Parathyroid adenoma (tissue), 2 donors: ENCODE data around the gene RPRM.

Experiments
- H2AFZ ChIP-seq: fragments of 300-600 bp; sonication (generic); one replicate; pipeline ENCODE4 v1.7.0; 2017; ENCODE audit warnings: antibody characterized with exemption, mild to moderate bottlenecking
- H3K27ac ChIP-seq: fragments of 300-600 bp; sonication (generic); one replicate; pipeline ENCODE4 v1.7.0; 2017
- H3K27me3 ChIP-seq: fragments of 300-600 bp; sonication (generic); one replicate; pipeline ENCODE4 v1.7.0; 2017; ENCODE audit warnings: low read length; ENCODE audit not compliant: control insufficient read depth, insufficient read depth
- H3K36me3 ChIP-seq: fragments of 300-600 bp; sonication (generic); one replicate; pipeline ENCODE4 v1.7.0; 2017; ENCODE audit warnings: low read length; ENCODE audit not compliant: control insufficient read depth, insufficient read depth
- H3K4me1 ChIP-seq: fragments of 300-600 bp; sonication (generic); one replicate; pipeline ENCODE4 v1.7.0; 2017; ENCODE audit warnings: control low read depth
- H3K4me2 ChIP-seq: fragments of 300-600 bp; sonication (generic); one replicate; pipeline ENCODE4 v1.7.0; 2017; ENCODE audit warnings: low read length
- H3K4me3 ChIP-seq: fragments of 300-600 bp; sonication (generic); one replicate; pipeline ENCODE4 v1.7.0; 2017; ENCODE audit warnings: low read depth, low read length
- H3K79me2 ChIP-seq: fragments of 300-600 bp; sonication (generic); one replicate; pipeline ENCODE4 v1.7.0; 2017; ENCODE audit warnings: control low read depth
- H3K9ac ChIP-seq: fragments of 300-600 bp; sonication (generic); one replicate; pipeline ENCODE4 v1.7.0; 2017; ENCODE audit warnings: mild to moderate bottlenecking
- H3K9me3 ChIP-seq: fragments of 300-600 bp; sonication (generic); one replicate; pipeline ENCODE4 v1.7.0; 2017; ENCODE audit warnings: low read length; ENCODE audit not compliant: control insufficient read depth
- TF ChIP-seq, protein P1 (sequence below): fragments of 300-600 bp; sonication (generic); IDR thresholded peaks from one replicate; pipeline ENCODE4 v1.7.0; 2017; ENCODE audit warnings: antibody characterized with exemption, mild to moderate bottlenecking
- donor health status: primary hyperparathyroidism.

The RPRM gene

DNA sequence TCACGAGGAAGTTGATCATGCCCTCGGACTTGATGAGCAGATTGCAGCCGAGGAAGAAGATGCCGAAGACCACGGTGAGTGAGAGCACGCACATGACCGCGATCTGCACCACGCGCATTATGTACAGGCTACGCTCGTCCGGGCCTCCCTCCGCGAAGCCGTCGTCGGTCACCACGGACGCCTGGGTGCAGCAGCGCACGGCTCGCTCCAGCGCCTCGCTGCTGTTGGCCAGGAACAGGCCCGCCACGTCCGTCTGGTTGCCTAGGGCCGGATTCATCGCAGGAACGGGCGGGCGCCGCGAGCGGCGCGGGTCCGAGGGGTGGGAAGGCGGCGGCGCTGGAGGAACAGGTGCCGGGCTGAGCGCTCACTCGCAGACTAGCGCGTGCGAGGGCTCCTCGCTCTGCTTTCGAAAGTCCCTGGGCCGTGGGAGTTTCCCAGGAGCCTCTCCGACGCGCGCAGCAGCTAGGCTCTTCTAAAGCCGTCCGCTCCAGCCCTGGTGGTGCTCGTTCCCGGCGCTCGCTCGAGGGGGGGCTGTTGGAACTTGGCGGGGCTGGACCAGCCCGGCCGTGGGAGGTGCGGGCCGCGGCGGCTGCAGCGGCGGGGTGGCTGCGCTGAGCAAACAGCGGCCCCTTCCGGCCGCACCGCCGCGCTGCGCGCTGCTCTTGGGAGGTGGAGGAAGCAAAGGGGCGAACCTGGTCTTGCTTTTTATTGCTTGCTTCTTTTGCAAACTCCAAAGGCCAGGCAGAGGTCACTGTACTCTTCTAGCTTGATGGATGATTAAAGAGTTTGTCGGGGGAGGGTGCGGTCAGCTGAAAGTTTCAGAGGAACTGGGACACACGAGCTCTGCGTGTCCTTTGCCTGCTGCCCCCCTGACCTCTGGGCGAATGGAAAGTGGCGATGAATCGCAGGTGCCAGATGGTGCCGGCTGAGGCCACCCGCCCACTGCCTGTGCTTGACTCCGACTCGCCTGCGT lies at the start of gene RPRM:
Gene RPRM, minus strand, starts transcription at position 474 of the 973 bp plus-strand sequence. Its CDS starts 197 bp downstream, at position 277.
- Histone ChIP-seq H3K36me3 (no peaks in the 10 kb centered on the region), H3K4me1 (peaks cover 2% of the 10 kb centered on the region), H2AFZ (peak within 1 kb of the TSS; percentile 80), H3K4me2 (peak within 1 kb of the TSS; percentile 78), H3K9me3 (no peaks in the 10 kb centered on the region), H3K9ac (no peak within 1 kb of the TSS), H3K4me3 (peak within 1 kb of the TSS; percentile 73), H3K79me2 (no peaks in the 10 kb centered on the region), H3K27ac (no peak within 1 kb of the TSS), H3K27me3 (no peaks in the 10 kb centered on the region)
- TF ChIP-seq, protein P1, sequence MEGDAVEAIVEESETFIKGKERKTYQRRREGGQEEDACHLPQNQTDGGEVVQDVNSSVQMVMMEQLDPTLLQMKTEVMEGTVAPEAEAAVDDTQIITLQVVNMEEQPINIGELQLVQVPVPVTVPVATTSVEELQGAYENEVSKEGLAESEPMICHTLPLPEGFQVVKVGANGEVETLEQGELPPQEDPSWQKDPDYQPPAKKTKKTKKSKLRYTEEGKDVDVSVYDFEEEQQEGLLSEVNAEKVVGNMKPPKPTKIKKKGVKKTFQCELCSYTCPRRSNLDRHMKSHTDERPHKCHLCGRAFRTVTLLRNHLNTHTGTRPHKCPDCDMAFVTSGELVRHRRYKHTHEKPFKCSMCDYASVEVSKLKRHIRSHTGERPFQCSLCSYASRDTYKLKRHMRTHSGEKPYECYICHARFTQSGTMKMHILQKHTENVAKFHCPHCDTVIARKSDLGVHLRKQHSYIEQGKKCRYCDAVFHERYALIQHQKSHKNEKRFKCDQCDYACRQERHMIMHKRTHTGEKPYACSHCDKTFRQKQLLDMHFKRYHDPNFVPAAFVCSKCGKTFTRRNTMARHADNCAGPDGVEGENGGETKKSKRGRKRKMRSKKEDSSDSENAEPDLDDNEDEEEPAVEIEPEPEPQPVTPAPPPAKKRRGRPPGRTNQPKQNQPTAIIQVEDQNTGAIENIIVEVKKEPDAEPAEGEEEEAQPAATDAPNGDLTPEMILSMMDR, result peak; percentile 72

DNA sequence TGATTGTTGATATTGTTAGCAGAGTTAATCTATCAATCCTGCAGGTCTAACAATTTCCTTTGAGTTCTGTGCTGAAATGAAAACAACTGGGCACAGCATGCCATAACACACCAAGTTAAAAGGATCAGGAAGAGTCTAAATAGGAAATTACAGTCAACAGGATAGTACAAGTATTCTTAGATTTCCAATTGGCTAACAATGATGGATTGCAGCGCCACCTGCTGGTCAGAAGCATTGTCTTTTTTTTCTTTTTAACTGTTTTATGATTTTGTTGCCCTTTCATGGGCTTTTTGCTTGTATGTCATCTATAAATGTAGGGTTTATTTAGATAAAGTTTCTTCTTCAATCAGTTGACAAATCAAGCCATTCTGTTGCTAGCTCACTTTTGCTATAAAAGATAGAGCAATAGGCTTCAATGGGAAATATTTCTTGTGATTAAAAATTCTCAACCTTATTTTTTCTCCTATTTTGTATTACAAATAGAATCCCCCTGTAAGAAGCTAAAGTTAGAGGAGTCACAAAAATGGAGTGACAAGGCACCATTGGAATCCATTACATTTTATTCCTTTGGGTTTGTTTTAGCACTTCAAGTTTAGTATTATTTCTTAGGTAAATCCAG lies 40.8 kb upstream of the RPRM start:
- H3K4me2 ChIP-seq, result no peak overlapping the region
- H3K9ac ChIP-seq, result no peak overlapping the region
- no peak overlapping the region for H3K4me3 ChIP-seq
- no peaks in the 10 kb centered on the region for H3K9me3 ChIP-seq
- no peak overlapping the region for H3K27ac ChIP-seq
- no peaks in the 10 kb centered on the region for H3K4me1 ChIP-seq
- H3K27me3 ChIP-seq, result no peaks in the 10 kb centered on the region
- no peaks in the 10 kb centered on the region for H3K36me3 ChIP-seq
- no peaks in the 10 kb centered on the region for H3K79me2 ChIP-seq
- TF ChIP-seq, protein P1, result peak; percentile 49
- no peak overlapping the region for H2AFZ ChIP-seq

DNA sequence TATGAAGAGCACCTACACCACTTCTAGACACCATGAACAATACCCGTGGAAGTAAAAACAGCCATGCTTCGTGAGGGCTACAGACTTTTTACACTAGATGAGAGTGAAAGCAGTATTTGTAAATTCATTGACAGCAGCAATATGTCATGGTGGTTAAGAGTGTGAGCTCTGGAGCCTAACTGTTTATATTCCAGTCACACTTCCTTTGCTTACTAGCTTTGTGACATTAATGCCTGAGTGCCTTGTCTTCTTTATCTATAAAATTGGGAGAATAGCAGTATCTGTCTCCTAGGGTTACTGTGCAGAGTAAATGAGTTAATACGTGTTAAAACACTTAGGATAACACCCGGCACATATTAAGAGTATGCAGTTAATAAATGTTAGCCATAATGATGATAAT lies 33.8 kb upstream of the RPRM start:
- no peak overlapping the region for H3K9ac ChIP-seq
- H2AFZ ChIP-seq, result no peak overlapping the region
- no peak overlapping the region for H3K4me2 ChIP-seq
- no peaks in the 10 kb centered on the region for H3K4me1 ChIP-seq
- TF ChIP-seq, protein P1, result no peak
- no peak overlapping the region for H3K4me3 ChIP-seq
- H3K79me2 ChIP-seq, result no peaks in the 10 kb centered on the region
- no peaks in the 10 kb centered on the region for H3K9me3 ChIP-seq
- H3K27ac ChIP-seq, result no peak overlapping the region
- H3K27me3 ChIP-seq, result no peaks in the 10 kb centered on the region
- no peaks in the 10 kb centered on the region for H3K36me3 ChIP-seq

DNA sequence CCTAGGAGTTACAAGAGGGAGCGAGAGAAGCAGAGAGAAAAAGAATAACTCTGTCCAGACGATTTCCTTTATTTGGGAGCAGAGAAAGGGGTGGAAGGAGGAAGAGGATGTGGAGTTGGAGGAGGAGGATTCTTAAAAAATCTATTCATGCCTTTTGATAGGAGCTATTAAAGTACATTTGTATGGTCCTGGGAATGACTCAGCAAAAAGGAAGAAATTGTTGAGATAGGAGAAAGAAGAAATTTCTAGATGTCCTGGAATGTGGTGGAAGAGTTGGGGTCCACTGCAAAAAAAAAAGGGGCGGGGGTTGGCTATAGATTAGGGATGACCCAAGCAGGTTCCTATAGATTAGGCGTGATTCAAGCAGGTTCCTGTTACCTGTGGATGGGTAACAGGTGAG lies 32.4 kb upstream of the RPRM start:
- no peak overlapping the region for H3K9ac ChIP-seq
- H3K4me3 ChIP-seq, result no peak overlapping the region
- H3K79me2 ChIP-seq, result no peaks in the 10 kb centered on the region
- H3K4me1 ChIP-seq, result no peaks in the 10 kb centered on the region
- H2AFZ ChIP-seq, result no peak overlapping the region
- H3K27ac ChIP-seq, result no peak overlapping the region
- H3K36me3 ChIP-seq, result no peaks in the 10 kb centered on the region
- TF ChIP-seq, protein P1, result no peak
- no peaks in the 10 kb centered on the region for H3K9me3 ChIP-seq
- H3K27me3 ChIP-seq, result no peaks in the 10 kb centered on the region
- no peak overlapping the region for H3K4me2 ChIP-seq
